HepG2 (cell line): Measurements from ENCODE around the gene EIF3M. TPM values are rescaled to one million over a fixed set of nuclear protein-coding genes. Genes with fewer than 3 reads are reported as not detected.

Source experiments
- ATRX ChIP-seq: sonication (generic); formaldehyde crosslinking; IDR thresholded peaks from 2 replicates; pipeline ENCODE4 v1.4.0; 2020; ENCODE audit warnings: missing genetic modification reagents, borderline replicate concordance
- CEBPB ChIP-seq: IDR thresholded peaks from 2 replicates; pipeline ENCODE4 v1.6.1; 2011; ENCODE audit warnings: low read depth, low read length, improper control_type of control experiment, borderline replicate concordance
- CHD2 ChIP-seq: IDR thresholded peaks from 2 replicates; pipeline ENCODE4 v1.6.1; 2011; ENCODE audit warnings: low read depth, low read length, improper control_type of control experiment
- EZH2 ChIP-seq: conservative IDR thresholded peaks from 2 replicates; pipeline ENCODE4 v1.6.1; 2012; ENCODE audit warnings: mild to moderate bottlenecking, low read depth, low read length, moderate library complexity
- U2AF2 ChIP-seq: fragments of 200-400 bp; formaldehyde crosslinking; IDR thresholded peaks from 2 replicates; pipeline ENCODE4 v1.6.1; 2017; ENCODE audit warnings: low read depth, mild to moderate bottlenecking, low read length
- ZHX2 ChIP-seq, 2 experiments: sonication (generic) in 1 of 2; formaldehyde crosslinking in 1 of 2; IDR thresholded peaks; 2 replicates each; pipeline versions ENCODE4 v1.6.1 to v1.9.0; 2014 to 2022; ENCODE audit warnings: antibody characterized with exemption in 1 of 2, borderline replicate concordance in 1 of 2, inconsistent platforms in 1 of 2, low read depth in 1 of 2, missing genetic modification reagents in 1 of 2
- ZNF232 ChIP-seq: sonication (generic); formaldehyde crosslinking; IDR thresholded peaks from 2 replicates; pipeline ENCODE4 v1.4.0; 2020; ENCODE audit warnings: missing genetic modification reagents, borderline replicate concordance
- ZNF569 ChIP-seq: sonication (generic); formaldehyde crosslinking; IDR thresholded peaks from 2 replicates; pipeline ENCODE4 v1.5.0; 2020; ENCODE audit warnings: mild to moderate bottlenecking, missing genetic modification reagents, moderate library complexity, borderline replicate concordance
- ZNF75D ChIP-seq: sonication (generic); formaldehyde crosslinking; IDR thresholded peaks from 2 replicates; pipeline ENCODE4 v1.8.1; 2023; ENCODE audit warnings: missing genetic modification reagents, mild to moderate bottlenecking, borderline replicate concordance
- ZNF768 ChIP-seq: sonication (generic); formaldehyde crosslinking; IDR thresholded peaks from 2 replicates; pipeline ENCODE4 v1.4.0; 2020; ENCODE audit warnings: missing genetic modification reagents
- ZNF878 ChIP-seq: sonication (generic); formaldehyde crosslinking; IDR thresholded peaks from 2 replicates; pipeline ENCODE4 v1.8.1; 2023; ENCODE audit warnings: mild to moderate bottlenecking, missing genetic modification reagents, moderate library complexity
- polyA plus RNA-seq, 8 experiments: library from polyadenylated mRNA; depleted of rRNA in 3 of 8; stranded (reverse) in 7 of 8; unstranded in 1 of 8; fragments of >200 nt; fragmentation: Illumina TruSeq in 4 of 8; extraction: Trizol in 4 of 8; gene quantifications; 2 replicates each; pipeline versions ENCODE4 v1.2.1 to v1.2.3, GENCODE V29; 2011 to 2016; ENCODE audit warnings: low read depth in 4 of 8, missing spikeins in 1 of 8, mixed read lengths in 1 of 8; ENCODE audit not compliant: insufficient read depth in 1 of 8
- total RNA-seq, 5 experiments: library from RNA; depleted of rRNA; stranded (reverse); fragments of >200 nt; fragmentation: Illumina TruSeq; extraction: Trizol; gene quantifications; 2 replicates each; pipeline ENCODE4 v1.2.3, GENCODE V29; 2016; ENCODE audit warnings: low read depth in 1 of 5
- TF ChIP-seq, protein P1 (sequence below): sonication (generic); formaldehyde crosslinking; conservative IDR thresholded peaks from 2 replicates; pipeline ENCODE4 v1.8.0; 2022; ENCODE audit warnings: missing genetic modification reagents
- TF ChIP-seq, protein P2 (sequence below): IDR thresholded peaks from 2 replicates; pipeline ENCODE4 v1.6.1; 2016; ENCODE audit warnings: low read depth, missing genetic modification reagents, missing compliant biosample characterization

The EIF3M gene
- total and polyA plus RNA-seq, 2 of the 13 experiments (the other 11 are each of a cell fraction or from before 2014, with no cell fraction given) = 279 to 389 TPM

DNA sequence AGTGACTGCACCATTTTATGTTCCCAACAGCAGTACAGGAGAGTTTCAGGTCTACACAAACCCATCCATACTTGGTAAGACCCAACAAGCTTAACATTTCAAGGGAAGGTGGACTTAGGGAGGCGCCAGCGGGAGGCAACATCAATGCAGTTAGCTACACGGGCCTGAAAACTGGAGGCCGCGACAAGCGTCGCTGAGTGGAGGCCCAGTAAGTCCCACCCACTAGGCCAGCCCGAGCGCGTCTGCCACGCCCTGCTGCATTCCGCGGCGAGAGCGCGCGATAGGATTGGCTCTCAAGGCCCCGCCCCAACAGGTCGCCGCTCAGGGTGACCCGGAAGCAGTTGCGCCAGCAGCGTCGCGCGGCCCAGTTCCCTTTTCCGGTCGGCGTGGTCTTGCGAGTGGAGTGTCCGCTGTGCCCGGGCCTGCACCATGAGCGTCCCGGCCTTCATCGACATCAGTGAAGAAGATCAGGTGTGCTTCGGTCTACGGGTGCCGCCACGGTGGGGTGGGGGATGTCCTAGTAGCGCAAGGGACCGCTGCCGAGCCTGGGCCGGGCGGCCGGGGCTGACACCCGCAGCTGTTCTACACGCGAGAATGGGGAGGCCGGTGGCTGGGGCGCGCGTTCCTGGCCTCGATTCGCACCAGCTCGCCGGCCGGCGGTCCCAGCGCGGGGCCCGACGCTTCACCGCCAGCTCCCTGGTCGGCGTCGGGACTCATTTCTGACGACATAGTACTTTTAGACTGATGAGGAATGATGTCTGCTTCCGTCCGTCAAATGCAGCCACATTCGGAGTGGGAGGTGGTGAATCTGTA lies at the start of gene EIF3M (continued):
- peak; percentile 72; the same call in 1 of the 2 replicates for TF ChIP-seq ZNF232 (CRISPR knock-in tag)
- peak; percentile 66; the same call in 1 of the 2 replicates for TF ChIP-seq ZNF768 (CRISPR knock-in tag)
- no peak for TF ChIP-seq EZH2
- TF ChIP-seq CHD2 = peak; percentile 63
- TF ChIP-seq CEBPB = no peak
- TF ChIP-seq U2AF2 = no peak
- TF ChIP-seq ZNF878 = no peak
- peak; percentile 79; the same call in 1 of the 2 replicates for TF ChIP-seq ZHX2 (IDR thresholded peaks at IDR 0.05; ENCODE audit: low read depth)
- TF ChIP-seq ZHX2 (CRISPR knock-in tag; IDR thresholded peaks at IDR 0.05; ENCODE audit: borderline replicate concordance) = no peak; the same call in 1 of the 2 replicates
- TF ChIP-seq ATRX (CRISPR knock-in tag) = no peak
- TF ChIP-seq ZNF75D (CRISPR knock-in tag) = peak; percentile 64; the same call in 1 of the 2 replicates
- TF ChIP-seq, protein P1, sequence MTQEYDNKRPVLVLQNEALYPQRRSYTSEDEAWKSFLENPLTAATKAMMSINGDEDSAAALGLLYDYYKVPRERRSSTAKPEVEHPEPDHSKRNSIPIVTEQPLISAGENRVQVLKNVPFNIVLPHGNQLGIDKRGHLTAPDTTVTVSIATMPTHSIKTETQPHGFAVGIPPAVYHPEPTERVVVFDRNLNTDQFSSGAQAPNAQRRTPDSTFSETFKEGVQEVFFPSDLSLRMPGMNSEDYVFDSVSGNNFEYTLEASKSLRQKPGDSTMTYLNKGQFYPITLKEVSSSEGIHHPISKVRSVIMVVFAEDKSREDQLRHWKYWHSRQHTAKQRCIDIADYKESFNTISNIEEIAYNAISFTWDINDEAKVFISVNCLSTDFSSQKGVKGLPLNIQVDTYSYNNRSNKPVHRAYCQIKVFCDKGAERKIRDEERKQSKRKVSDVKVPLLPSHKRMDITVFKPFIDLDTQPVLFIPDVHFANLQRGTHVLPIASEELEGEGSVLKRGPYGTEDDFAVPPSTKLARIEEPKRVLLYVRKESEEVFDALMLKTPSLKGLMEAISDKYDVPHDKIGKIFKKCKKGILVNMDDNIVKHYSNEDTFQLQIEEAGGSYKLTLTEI (CRISPR knock-in tag) = no peak
- TF ChIP-seq, protein P2, sequence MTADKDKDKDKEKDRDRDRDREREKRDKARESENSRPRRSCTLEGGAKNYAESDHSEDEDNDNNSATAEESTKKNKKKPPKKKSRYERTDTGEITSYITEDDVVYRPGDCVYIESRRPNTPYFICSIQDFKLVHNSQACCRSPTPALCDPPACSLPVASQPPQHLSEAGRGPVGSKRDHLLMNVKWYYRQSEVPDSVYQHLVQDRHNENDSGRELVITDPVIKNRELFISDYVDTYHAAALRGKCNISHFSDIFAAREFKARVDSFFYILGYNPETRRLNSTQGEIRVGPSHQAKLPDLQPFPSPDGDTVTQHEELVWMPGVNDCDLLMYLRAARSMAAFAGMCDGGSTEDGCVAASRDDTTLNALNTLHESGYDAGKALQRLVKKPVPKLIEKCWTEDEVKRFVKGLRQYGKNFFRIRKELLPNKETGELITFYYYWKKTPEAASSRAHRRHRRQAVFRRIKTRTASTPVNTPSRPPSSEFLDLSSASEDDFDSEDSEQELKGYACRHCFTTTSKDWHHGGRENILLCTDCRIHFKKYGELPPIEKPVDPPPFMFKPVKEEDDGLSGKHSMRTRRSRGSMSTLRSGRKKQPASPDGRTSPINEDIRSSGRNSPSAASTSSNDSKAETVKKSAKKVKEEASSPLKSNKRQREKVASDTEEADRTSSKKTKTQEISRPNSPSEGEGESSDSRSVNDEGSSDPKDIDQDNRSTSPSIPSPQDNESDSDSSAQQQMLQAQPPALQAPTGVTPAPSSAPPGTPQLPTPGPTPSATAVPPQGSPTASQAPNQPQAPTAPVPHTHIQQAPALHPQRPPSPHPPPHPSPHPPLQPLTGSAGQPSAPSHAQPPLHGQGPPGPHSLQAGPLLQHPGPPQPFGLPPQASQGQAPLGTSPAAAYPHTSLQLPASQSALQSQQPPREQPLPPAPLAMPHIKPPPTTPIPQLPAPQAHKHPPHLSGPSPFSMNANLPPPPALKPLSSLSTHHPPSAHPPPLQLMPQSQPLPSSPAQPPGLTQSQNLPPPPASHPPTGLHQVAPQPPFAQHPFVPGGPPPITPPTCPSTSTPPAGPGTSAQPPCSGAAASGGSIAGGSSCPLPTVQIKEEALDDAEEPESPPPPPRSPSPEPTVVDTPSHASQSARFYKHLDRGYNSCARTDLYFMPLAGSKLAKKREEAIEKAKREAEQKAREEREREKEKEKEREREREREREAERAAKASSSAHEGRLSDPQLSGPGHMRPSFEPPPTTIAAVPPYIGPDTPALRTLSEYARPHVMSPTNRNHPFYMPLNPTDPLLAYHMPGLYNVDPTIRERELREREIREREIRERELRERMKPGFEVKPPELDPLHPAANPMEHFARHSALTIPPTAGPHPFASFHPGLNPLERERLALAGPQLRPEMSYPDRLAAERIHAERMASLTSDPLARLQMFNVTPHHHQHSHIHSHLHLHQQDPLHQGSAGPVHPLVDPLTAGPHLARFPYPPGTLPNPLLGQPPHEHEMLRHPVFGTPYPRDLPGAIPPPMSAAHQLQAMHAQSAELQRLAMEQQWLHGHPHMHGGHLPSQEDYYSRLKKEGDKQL = no peak
- TF ChIP-seq ZNF569 (CRISPR knock-in tag) = no peak
